Measurements from ENCODE around the gene TRMT10B. TPM values are rescaled to one million over a fixed set of nuclear protein-coding genes. Genes with fewer than 3 reads are reported as not detected.

The TRMT10B gene
- total RNA-seq, 1 experiment from 2014 or later = 5.7 TPM

GRCh38 chr9:37760416-37761161, 7.0 kb downstream of the TRMT10B start:
- no peak for DNase-seq
- H4K5ac ChIP-seq (ENCODE audit: insufficient read length, low read depth, low read length) = no peak overlapping the region
- Mint-ChIP-seq H3K4me3 (no peak overlapping the region), H3K27ac (no peak overlapping the region), H3K9me3 (peaks cover 3 to 4% of the 10 kb centered on the region in 2 experiments; a peak in 2 of 5 replicates), H3K27me3 (ENCODE audit: low read depth) (no peaks in the 10 kb centered on the region), H3K36me3 (ENCODE audit: insufficient read depth in 1 of 3, low read depth in 3 of 3) (peaks cover 6 to 15% (median 12%) of the 10 kb centered on the region in 3 experiments; a peak in 6 of 7 replicates), H3K4me1 (no peaks in the 10 kb centered on the region)
- no peak overlapping the region for H2BK15ac ChIP-seq (ENCODE audit: low read depth, low read length)
- no peak overlapping the region for H3K4me2 ChIP-seq (ENCODE audit: insufficient read depth, insufficient read length, low read length)
- no peak overlapping the region for H3K56ac ChIP-seq (ENCODE audit: insufficient read length, low read depth, low read length)
- H4K91ac ChIP-seq (ENCODE audit: insufficient read length, low read depth, low read length) = no peak overlapping the region
- H2AFZ ChIP-seq (ENCODE audit: low read length) = no peak overlapping the region
- no peaks in the 10 kb centered on the region for H3K4me1 ChIP-seq (ENCODE audit: insufficient read depth, low read length)
- no peak overlapping the region for H3T11ph ChIP-seq (ENCODE audit: low read length)
- H3K79me1 ChIP-seq (ENCODE audit: insufficient read depth, low read depth, low read length, poor library complexity, severe bottlenecking) = no peaks in the 10 kb centered on the region
- H4K8ac ChIP-seq (replicated peaks; ENCODE audit: insufficient read length, low read depth, low read length) = no peak overlapping the region
- H3K9me3 ChIP-seq (ENCODE audit: control insufficient read depth, low read depth, low read length) = no peaks in the 10 kb centered on the region
- no peaks in the 10 kb centered on the region for H4K20me1 ChIP-seq (ENCODE audit: control insufficient read depth, insufficient read depth, insufficient read length)
- no peak overlapping the region for H2AK5ac ChIP-seq (ENCODE audit: insufficient read length, low read length)
- no peak for TF ChIP-seq CTCF (conservative IDR thresholded peaks at IDR 0.05)
- no CpG with 5 or more reads among the region's 7 CpGs for WGBS (ENCODE audit: extremely low coverage, insufficient read length, low lambda C conversion rate)
- H3K79me2 ChIP-seq (ENCODE audit: insufficient read depth, low read length) = no peaks in the 10 kb centered on the region
- H2BK5ac ChIP-seq (ENCODE audit: insufficient read length, low read length) = no peak overlapping the region
- H2BK20ac ChIP-seq (ENCODE audit: low read depth, low read length, poor library complexity, severe bottlenecking) = no peak overlapping the region
- H3K9ac ChIP-seq (ENCODE audit: extremely low read depth, insufficient read length, low read length) = no peak overlapping the region
- no peak overlapping the region for H3K14ac ChIP-seq (ENCODE audit: insufficient read depth, low read length)
- H3K27ac ChIP-seq (ENCODE audit: insufficient read length, low read depth, low read length) = no peak overlapping the region
- H3K23ac ChIP-seq (ENCODE audit: insufficient read length, low read depth, low read length) = no peak overlapping the region
- no peak overlapping the region for H2BK120ac ChIP-seq (ENCODE audit: low read depth, low read length, poor library complexity, severe bottlenecking)
- H3K27me3 ChIP-seq (ENCODE audit: insufficient read depth, low read length) = no peaks in the 10 kb centered on the region
- H3K4ac ChIP-seq (ENCODE audit: low read depth, low read length) = no peak overlapping the region
- H2BK12ac ChIP-seq (ENCODE audit: insufficient read length, low read depth, low read length) = no peak overlapping the region
- H3K18ac ChIP-seq (ENCODE audit: insufficient read length, low read depth, low read length) = no peak overlapping the region
- no peaks in the 10 kb centered on the region for H3K23me2 ChIP-seq (ENCODE audit: insufficient read length, low read depth, low read length, poor library complexity, severe bottlenecking)
